Hematopoietic multipotent progenitor cell treated with erythropoietin and hydrocortisone succinate and interleukin-3 and kit ligand, for 6 days (in vitro differentiated cells): Measurements from ENCODE around the gene WWP2.
"Not testable (repeated sequence)": the region's sequence is repeated elsewhere in the genome, so short reads cannot be mapped to it uniquely, and the experiment has no call there.

Experiments used
- DNase-seq: peaks from one replicate; pipeline ENCODE4 v3.0.0-alpha.2; 2015

WWP2 gene

DNA sequence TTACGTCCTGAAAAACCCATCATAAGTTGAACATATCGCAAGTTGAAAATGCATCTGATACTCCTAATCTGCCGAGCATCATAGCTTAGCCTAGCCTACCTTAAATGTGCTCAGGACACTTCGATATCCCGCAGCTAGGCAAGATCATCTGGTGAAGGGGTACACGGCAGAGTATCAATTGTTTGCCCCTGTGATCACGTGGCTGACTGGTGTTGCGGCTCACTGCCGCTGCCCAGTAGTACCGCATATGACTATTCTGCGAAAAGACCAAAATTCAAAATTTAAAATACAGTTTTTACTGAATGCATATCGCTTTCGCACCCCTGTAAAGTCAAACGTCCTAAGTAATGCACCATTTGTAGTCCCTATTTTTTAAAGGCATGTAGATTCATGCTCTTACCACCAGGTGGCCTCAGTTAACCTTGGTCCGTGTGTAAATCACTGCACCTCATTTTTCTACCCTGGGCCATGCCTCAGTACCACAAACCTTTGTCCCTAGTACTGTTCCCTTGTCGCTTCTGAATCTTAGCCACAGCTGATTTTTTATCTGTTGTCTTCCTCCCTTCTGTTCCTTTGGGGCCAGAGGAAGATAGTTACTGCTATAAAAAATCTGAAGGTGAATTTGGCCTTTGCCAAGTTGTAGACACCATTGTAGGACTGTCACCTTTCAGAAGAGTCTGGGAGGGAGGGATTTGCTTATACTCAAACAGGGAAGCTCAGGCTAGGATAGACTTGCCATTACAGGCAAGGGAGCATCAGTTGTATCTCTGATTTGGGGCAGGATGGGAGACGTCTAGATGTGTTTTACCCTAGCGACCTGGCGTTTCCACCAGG, 34.4 kb downstream of the WWP2 start:
- DNase-seq = peak; percentile 74

DNA sequence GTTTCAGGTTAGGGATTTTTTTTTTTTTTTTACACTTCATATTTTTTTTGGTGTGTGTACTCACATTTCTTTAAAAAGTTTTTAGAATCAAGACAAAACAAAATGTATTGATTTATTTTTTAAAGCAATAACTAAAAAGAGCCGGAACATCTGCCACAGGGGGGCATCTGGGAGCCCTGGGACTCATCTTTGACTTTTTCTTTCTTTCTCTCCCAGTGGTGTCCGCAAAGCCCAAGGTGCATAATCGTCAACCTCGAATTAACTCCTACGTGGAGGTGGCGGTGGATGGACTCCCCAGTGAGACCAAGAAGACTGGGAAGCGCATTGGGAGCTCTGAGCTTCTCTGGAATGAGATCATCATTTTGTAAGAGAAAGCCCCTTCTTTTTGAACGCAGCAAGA, 36.3 kb downstream of the WWP2 start:
- DNase-seq = no peak

DNA sequence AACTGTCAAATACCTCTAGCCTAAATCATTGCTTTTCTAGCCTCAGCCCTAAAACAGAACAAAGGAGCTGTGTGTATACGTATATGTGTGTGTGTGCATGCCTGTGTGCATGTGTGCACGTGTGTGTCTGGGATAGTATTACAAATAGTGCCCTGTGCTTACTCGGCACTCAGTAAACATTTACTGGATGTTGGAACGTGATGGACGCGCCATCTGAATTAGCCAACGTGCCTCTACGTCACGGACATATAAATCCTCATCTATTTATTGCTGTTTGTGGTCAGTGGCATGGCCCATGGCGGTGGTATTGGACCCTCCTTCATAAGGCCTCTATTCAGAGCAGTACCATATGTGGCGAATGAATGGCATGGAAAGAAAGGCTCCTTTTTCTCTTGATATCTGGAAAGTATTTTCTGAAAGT, 37.5 kb downstream of the WWP2 start:
- no peak for DNase-seq

DNA sequence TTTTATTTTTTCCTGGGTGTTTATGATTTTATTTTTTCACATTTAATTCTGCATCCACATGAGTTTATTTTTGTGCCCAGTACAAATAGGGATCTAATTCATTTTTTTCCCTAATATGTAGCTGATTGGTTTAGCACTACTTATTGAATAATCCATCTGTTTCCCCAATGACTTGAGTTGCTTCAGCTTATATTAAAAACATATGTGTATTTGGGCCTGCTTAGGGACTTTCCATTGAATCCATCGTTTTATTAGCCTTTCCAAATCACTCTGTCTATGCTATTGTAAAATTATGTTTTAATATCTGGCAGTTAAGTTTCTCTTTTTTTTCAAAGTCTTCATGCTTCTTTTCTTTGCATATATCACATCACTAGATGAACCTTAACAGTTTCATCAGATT, 42.2 kb downstream of the WWP2 start:
- no peak for DNase-seq

DNA sequence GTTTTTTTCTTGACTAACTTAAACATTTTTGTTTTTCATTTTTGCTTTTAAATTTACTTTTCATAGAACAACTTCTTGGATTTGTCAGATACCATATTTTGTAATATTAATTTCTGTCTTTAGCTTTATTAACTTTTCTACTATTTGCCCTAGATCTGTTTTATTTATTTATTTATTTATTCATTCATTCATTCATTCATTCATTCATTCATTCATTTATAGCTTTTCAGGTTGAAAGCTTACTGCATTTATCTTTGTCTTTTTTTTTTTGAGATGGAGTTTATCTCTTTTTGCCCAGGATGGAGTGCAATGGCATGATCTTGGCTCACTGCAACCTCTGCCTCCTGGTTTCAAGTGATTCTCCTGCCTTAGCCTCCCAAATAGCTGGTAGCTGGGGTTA, 44.6 kb downstream of the WWP2 start:
- DNase-seq = not testable (repeated sequence)

GRCh38 chr16:69812688-69813014, 50.5 kb downstream of the WWP2 start:
- no peak for DNase-seq

DNA sequence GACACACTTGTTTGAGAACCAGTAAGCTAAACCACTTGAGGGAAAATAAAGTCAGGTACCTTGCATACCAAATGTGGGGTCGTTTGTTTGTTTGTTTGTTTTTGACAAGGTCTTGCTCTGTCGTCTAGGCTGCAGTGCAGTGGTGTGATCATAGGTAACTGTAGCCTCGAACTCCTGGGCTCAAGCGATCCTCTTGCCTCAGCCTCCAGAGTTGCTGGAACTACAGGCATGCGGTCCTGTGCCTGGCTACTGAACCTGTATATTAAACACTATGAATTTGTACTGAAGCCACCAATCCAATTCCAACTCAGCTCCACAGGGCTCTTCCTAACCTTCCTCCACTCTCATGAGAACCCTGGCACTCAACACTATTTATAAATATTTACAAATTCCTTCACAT, 51.9 kb downstream of the WWP2 start:
- DNase-seq = no peak

DNA sequence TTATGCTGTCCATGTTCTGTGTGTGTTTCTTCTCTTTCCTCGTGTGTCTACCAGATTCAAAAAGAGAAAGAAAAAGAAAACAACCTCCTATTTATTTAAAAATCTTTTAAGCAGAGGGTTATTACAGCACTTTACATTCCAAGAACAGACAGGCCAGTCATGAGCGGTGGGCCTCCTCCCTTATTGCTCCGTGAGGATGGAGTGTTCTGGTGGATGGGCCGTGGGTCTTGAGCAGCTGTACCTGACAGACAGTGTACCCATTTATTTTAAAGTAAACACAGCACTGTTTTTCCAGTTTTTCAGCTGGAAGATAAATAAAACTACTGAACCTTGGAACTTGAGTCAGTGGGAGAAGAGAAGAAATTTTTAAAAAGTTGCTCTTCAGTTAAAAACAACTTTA, 52.4 kb downstream of the WWP2 start:
- no peak for DNase-seq

GRCh38 chr16:69815216-69815883, 53.2 kb downstream of the WWP2 start:
- DNase-seq = not testable (repeated sequence)

- no peak for DNase-seq
These were observed 54.9 kb downstream of the WWP2 start for GRCh38 chr16:69816996-69817395.

- DNase-seq = no peak
These were observed 56.9 kb downstream of the WWP2 start for GRCh38 chr16:69818891-69819545.

DNA sequence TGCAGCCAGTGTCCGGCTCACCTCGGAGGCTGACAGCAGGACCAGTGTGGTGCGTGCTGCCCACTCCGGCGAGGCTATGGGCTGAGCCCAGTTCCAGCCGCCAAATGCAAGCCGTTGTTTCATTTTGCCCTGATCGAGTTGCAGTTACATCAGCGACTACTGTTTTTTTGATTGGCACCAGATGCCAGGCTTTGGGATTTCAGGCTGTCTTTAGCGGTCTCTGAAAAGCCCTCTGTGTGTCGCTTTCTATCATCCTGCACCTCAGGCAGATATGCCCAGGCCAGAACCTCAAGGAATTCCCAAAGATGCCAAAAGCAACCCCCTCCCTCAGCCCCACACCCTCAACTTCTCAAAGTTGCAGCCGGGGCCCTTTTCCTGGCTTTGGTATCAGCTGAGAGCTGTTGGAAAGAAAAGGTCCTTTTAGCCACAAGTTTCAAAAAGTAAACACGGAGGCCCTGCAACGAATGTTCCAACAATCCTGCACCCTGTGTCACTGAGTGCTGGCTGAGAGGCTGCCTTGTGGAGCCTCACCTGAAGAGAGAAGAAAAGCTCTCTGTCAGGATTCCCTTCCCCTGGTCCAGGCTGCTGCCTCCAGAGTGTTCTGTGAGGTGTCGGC, 58.9 kb downstream of the WWP2 start:
- no peak for DNase-seq

DNA sequence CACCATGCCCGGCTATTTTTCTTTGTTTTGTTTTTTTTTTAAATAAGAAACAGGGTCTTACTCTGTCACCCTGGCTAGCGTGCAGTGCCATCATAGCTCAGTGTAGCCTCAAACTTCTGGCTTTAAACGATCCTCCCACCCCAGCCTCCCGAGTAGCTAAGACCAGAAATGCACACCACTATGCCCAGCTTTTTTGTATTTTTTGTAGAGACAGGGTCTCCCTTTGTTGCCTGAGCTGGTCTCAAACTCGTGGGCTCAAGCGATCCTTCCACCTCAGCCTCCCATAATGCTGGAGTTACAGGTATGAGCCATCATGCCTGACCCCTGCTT, 59.7 kb downstream of the WWP2 start:
- DNase-seq = no peak

DNA sequence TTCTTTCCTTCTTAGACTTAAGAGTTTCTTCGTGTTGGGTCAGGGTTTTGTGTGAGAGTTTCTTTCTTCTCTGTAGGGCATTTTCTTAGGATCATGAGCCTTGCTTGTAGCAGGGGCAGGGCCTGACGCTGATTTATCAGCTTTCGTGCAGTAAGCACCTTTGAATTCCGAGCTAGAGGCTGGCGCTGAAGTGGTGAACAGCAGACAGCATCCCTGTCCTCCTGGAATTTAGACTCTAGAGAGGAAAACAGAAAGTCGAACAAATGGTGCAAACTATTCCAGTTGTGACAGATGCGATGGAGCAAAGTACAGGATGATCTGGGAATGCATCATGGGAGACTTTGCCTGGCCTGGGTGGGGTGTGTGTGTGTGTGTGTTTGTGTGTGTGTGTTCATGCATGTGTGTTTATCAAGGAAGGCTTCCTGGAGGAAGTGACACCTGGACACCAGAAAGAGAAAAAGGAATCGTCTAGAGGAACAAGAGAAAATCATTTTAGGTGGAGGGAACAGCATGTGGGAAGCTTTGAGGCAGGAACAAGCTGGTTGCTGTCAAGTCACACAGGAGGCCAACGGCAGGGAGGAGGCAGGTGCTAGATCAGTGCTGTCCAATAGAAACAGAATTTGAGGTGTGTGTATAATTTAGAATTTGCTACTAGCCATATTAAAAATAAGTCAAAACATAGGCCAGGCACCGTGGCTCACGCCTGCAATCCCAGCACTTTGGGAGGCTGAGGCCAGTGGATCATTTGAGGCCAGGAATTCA, 60.2 kb downstream of the WWP2 start:
- DNase-seq = no peak

DNA sequence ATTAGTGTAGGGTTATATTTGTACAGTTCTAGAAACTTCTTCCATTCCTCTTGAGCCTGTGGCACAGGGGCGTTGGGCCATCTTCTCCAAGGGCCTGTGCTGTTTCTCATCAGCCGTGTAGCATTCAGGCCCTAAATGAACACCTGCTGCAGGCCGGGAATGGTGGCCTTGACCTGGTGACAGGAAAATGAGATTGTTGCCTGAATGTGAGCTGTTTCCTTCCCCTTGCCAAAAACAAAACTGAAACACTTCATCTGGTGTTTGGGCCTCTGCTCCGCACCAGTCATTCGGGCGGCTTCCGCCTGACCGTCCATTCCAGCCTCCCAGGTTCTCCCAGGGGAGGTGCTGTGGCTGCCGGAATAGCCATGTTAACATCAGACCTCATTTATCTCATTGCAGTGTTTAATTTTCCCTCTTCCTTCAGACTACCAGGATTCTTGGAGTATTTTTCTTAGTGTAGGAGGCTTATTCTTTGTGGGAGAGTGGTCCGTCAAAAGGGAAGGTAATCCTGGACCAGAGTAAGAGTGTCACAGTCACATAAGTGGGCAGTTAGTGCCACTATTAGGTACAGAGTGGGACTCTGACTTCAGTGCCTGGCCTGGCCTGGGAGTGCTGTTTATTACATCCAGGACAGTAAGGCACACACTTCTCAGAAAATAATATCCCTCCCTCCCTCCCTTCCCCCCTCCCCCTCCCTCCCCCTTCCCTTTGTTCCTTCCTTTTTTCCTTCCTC, 61.9 kb downstream of the WWP2 start:
- no peak for DNase-seq

- not testable (repeated sequence) for DNase-seq
These were observed 62.5 kb downstream of the WWP2 start for GRCh38 chr16:69824564-69825142.

DNA sequence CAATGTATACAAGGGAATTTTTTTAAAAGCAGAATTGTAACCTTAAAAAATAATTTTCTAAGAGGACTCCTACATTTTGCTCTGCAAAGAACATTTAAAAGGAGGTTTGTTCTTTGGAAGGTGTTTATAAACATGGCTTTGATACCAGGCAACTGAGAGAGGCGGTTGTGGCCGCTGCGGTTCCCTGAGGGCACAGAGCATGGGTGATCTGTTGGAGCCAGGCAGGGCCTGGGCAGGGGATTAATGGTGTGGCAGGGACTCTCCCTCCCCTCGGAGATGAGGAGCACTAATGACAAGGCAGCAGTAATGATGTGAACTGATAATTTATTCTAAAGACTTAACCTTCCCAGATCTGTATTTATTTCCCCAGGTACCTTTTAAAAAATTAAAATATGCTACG, 65.4 kb downstream of the WWP2 start:
- DNase-seq = no peak

DNA sequence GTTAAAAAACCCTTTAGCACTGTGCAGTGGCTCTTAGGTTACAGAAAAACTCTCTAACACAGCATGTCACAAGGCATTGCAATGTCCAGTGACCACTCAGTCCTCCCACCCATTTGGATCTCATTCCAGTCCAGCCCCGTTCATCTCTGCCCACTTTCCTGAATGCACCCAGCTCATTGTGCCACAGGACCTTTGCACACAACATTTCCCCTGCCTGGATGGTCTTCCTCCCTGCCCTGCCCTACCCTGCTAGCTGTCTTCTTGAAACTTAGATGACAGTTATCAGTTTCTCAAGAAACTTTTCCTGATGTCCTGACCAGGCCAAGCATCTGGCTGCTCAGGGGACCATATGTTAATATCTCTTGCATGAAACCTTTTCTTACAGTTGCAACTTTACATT, 67.2 kb downstream of the WWP2 start:
- no peak for DNase-seq

- DNase-seq = no peak
These were observed 68.0 kb downstream of the WWP2 start for GRCh38 chr16:69830146-69830533.

DNA sequence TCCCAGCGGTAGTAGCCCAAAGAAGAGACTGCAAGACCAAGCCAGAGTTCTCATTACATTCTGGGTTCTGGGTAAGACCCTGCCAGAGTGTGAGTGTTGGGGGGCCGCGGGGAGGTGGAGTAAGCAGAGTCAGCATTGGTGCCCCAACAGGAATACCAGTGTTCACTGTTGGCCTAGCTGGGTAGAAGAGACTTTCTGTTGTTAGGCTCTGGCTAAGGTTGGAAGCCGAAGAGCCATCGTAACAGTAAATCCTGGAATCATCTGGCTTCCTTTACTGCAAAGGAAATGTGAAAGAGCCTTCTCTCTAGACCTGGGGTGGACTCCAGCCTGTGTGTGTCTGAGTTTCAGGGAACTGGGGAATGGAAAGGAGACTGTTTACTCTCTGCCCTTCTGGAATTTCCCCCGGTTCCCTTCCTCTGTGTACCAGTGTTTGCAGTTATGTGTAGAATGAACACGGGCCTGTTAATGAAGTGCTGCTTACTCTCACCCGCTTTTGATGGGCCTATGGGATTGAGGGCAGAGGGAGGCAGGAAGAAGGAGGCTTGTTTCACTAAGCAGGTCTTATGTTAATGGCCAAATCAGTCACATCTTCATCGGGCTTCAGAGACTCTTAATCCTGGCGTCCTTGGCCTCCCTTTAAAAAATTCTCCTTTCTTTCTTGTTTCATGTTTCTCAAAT, 68.5 kb downstream of the WWP2 start:
- DNase-seq = no peak
